Lower leg skin (tissue), 3 donors: ENCODE measurements around the gene PDE4A.

Experiments
- CTCF ChIP-seq, 3 donors: fragments of 450-650 bp; IDR thresholded peaks; one replicate each; pipeline ENCODE4 v1.5.1; 2016; ENCODE audit warnings: antibody characterized with exemption in 3 of 3, mild to moderate bottlenecking in 3 of 3, moderate library complexity in 2 of 3
- POLR2A ChIP-seq, 2 donors: fragments of 450-650 bp; IDR thresholded peaks; one replicate each; pipeline ENCODE4 v1.6.1; 2016 to 2017; ENCODE audit warnings: antibody characterized with exemption in 2 of 2, mild to moderate bottlenecking in 1 of 2, moderate library complexity in 1 of 2

GRCh38 chr19:10431943-10432735 lies 11.8 kb downstream of the PDE4A start:
- TF ChIP-seq CTCF (IDR thresholded peaks at IDR 0.05) (no peak), POLR2A (IDR thresholded peaks at IDR 0.05) (no peak)
